NT2/D1 (cell line): ENCODE data around the gene TSPAN14.

Experiments
- DNase-seq: peaks from one replicate; pipeline ENCODE4 v3.0.0-alpha.2; 2011; ENCODE audit warnings: low read depth, low spot score
- H3K27me3 ChIP-seq: 2 replicates; pipeline ENCODE4 v1.6.0; 2011; ENCODE audit warnings: mild to moderate bottlenecking; ENCODE audit not compliant: insufficient read length, insufficient read depth
- H3K36me3 ChIP-seq: 2 replicates; pipeline ENCODE4 v1.6.1; 2011; ENCODE audit warnings: mild to moderate bottlenecking, low read length, mixed read lengths; ENCODE audit not compliant: insufficient read depth, insufficient read length
- H3K4me1 ChIP-seq: 2 replicates; pipeline ENCODE4 v1.5.1; 2011; ENCODE audit not compliant: insufficient read depth, insufficient read length
- H3K4me3 ChIP-seq: 2 replicates; pipeline ENCODE4 v1.5.1; 2011; ENCODE audit warnings: low read depth; ENCODE audit not compliant: insufficient read length
- H3K9ac ChIP-seq: 2 replicates; pipeline ENCODE4 v1.6.0; 2011; ENCODE audit warnings: low read depth; ENCODE audit not compliant: insufficient read length
- H3K9me3 ChIP-seq: 2 replicates; pipeline ENCODE4 v1.5.1; 2011; ENCODE audit warnings: mild to moderate bottlenecking, low read length; ENCODE audit not compliant: insufficient read depth
- SUZ12 ChIP-seq: IDR thresholded peaks from 2 replicates; pipeline ENCODE4 v1.6.1; 2011; ENCODE audit not compliant: insufficient read length, insufficient read depth; ENCODE audit errors: extremely low read depth
- YY1 ChIP-seq: IDR thresholded peaks from 2 replicates; pipeline ENCODE4 v1.6.1; 2011; ENCODE audit not compliant: insufficient read length, insufficient read depth
- ZNF274 ChIP-seq: IDR thresholded peaks from 2 replicates; pipeline ENCODE4 v1.6.1; 2011; ENCODE audit warnings: mild to moderate bottlenecking, low read depth, low read length

Gene TSPAN14

GRCh38 chr10:80488539-80489066, 34.5 kb downstream of the TSPAN14 start:
- DNase-seq, result no peak
- H3K9me3 ChIP-seq, result no peaks in the 10 kb centered on the region
- peaks cover 4% of the 10 kb centered on the region for H3K4me1 ChIP-seq
- H3K4me3 ChIP-seq, result no peak overlapping the region
- H3K36me3 ChIP-seq, result peaks cover 32% of the 10 kb centered on the region
- TF ChIP-seq SUZ12 (no peak), YY1 (no peak), ZNF274 (no peak)
- H3K27me3 ChIP-seq, result no peaks in the 10 kb centered on the region
- H3K9ac ChIP-seq, result no peak overlapping the region

GRCh38 chr10:80489371-80490112, 35.4 kb downstream of the TSPAN14 start:
- H3K9me3 ChIP-seq, result no peaks in the 10 kb centered on the region
- peaks cover 4% of the 10 kb centered on the region for H3K4me1 ChIP-seq
- no peak for DNase-seq
- TF ChIP-seq YY1 (no peak), ZNF274 (no peak), SUZ12 (no peak)
- H3K4me3 ChIP-seq, result no peak overlapping the region
- peaks cover 32% of the 10 kb centered on the region for H3K36me3 ChIP-seq
- no peaks in the 10 kb centered on the region for H3K27me3 ChIP-seq
- no peak overlapping the region for H3K9ac ChIP-seq

- Histone ChIP-seq H3K9me3 (no peaks in the 10 kb centered on the region), H3K36me3 (peaks cover 39% of the 10 kb centered on the region), H3K4me1 (no peaks in the 10 kb centered on the region), H3K4me3 (no peak overlapping the region), H3K9ac (no peak overlapping the region), H3K27me3 (no peaks in the 10 kb centered on the region)
- TF ChIP-seq SUZ12 (no peak), YY1 (no peak), ZNF274 (no peak)
- DNase-seq, result no peak
Observed at GRCh38 chr10:80491251-80492102, 37.4 kb downstream of the TSPAN14 start.

- TF ChIP-seq ZNF274 (no peak), SUZ12 (no peak), YY1 (no peak)
- Histone ChIP-seq H3K9ac (no peak overlapping the region), H3K4me1 (peaks cover 5% of the 10 kb centered on the region), H3K36me3 (peaks cover 39% of the 10 kb centered on the region), H3K27me3 (no peaks in the 10 kb centered on the region), H3K9me3 (no peaks in the 10 kb centered on the region), H3K4me3 (no peak overlapping the region)
- no peak for DNase-seq
Observed at GRCh38 chr10:80492848-80493521, 38.9 kb downstream of the TSPAN14 start.

GRCh38 chr10:80493522-80494051, 39.5 kb downstream of the TSPAN14 start:
- TF ChIP-seq YY1 (no peak), SUZ12 (no peak), ZNF274 (no peak)
- Histone ChIP-seq H3K9me3 (no peaks in the 10 kb centered on the region), H3K27me3 (no peaks in the 10 kb centered on the region), H3K4me3 (no peak overlapping the region), H3K36me3 (peaks cover 39% of the 10 kb centered on the region), H3K4me1 (peaks cover 11% of the 10 kb centered on the region), H3K9ac (no peak overlapping the region)
- DNase-seq, result no peak

GRCh38 chr10:80496555-80497172, 42.6 kb downstream of the TSPAN14 start:
- no peaks in the 10 kb centered on the region for H3K9me3 ChIP-seq
- no peak overlapping the region for H3K4me3 ChIP-seq
- H3K27me3 ChIP-seq, result no peaks in the 10 kb centered on the region
- peaks cover 19% of the 10 kb centered on the region for H3K4me1 ChIP-seq
- TF ChIP-seq YY1 (no peak), SUZ12 (no peak), ZNF274 (no peak)
- DNase-seq, result no peak
- H3K36me3 ChIP-seq, result peaks cover 11% of the 10 kb centered on the region
- no peak overlapping the region for H3K9ac ChIP-seq
